Sciatic nerve (tissue), 2 donors: Measurements from ENCODE around the gene PLEKHF1. TPM values are rescaled to one million over a fixed set of nuclear protein-coding genes. Genes with fewer than 3 reads are reported as not detected.
A peak's percentile ranks its signal among the peaks of the same experiment; 100 is the strongest.

ENCODE experiments used
- ATAC-seq: fragments of 200-7000 bp; cut with Tn5 transposase; one replicate; pipeline ENCODE4 v1.9.1; 2020; ENCODE audit warnings: mild to moderate bottlenecking, moderate library complexity
- DNase-seq: peaks from one replicate; pipeline ENCODE4 v3.0.0-alpha.2; 2020; ENCODE audit warnings: low spot score
- intact Hi-C: fragments of 100-400 bp; cut with DNase I; formaldehyde crosslinking; loops from one replicate; pipeline ENCODE4 v1.14.2; 2022
- total RNA-seq: library from RNA; stranded (reverse); fragmentation: NEBNext Ultra II Directional; extraction: Animal tissue kit (Norgen Biotek cat#: 25700); gene quantifications from one replicate; pipeline ENCODE4 v1.2.1, GENCODE V29; 2021
- donor health status: DM: no; HTN: no; CAD: no.
- donor health status: DM: no; HTN: no; CAD: no.

PLEKHF1 gene
- total RNA-seq, 1 donor from 2014 or later, result 30.4 TPM

GRCh38 chr19:29631450-29631849 is 33.8 kb upstream of the PLEKHF1 start:
- ATAC-seq, result no peak
- intact Hi-C loops, result no loop called here

GRCh38 chr19:29634002-29634401 is 31.3 kb upstream of the PLEKHF1 start:
- intact Hi-C loops, result no loop called here
- DNase-seq, result no peak
- ATAC-seq, result no peak

More at GRCh38 chr19:29631450-29631849, 33.8 kb upstream of the PLEKHF1 start:
- no peak for DNase-seq

- intact Hi-C loops, result no loop called here
- no peak for ATAC-seq
- DNase-seq, result no peak
Observed at GRCh38 chr19:29634423-29635130, 30.7 kb upstream of the PLEKHF1 start.

- DNase-seq, result no peak
- intact Hi-C loops, result no loop called here
- no peak for ATAC-seq
Observed at GRCh38 chr19:29635963-29636362, 29.3 kb upstream of the PLEKHF1 start.

GRCh38 chr19:29636553-29637360 is 28.5 kb upstream of the PLEKHF1 start:
- DNase-seq (no peak), ATAC-seq (no peak)
- intact Hi-C loops, result no loop called here

- ATAC-seq (no peak), DNase-seq (no peak)
- intact Hi-C loops, result no loop called here
Observed at GRCh38 chr19:29639086-29639485, 26.2 kb upstream of the PLEKHF1 start.

GRCh38 chr19:29640231-29640630 is 25.0 kb upstream of the PLEKHF1 start:
- intact Hi-C loops, result no loop called here
- DNase-seq (no peak), ATAC-seq (no peak)

- intact Hi-C loops, result no loop called here
- ATAC-seq (no peak), DNase-seq (no peak)
Observed at GRCh38 chr19:29641597-29641996, 23.7 kb upstream of the PLEKHF1 start.

GRCh38 chr19:29643361-29643935 is 21.8 kb upstream of the PLEKHF1 start:
- no peak for DNase-seq
- no peak for ATAC-seq
- intact Hi-C loops, result no loop called here

GRCh38 chr19:29644210-29644609 is 21.1 kb upstream of the PLEKHF1 start:
- no peak for DNase-seq
- intact Hi-C loops, result no loop called here
- no peak for ATAC-seq

GRCh38 chr19:29645491-29645867 is 19.8 kb upstream of the PLEKHF1 start:
- ATAC-seq, result no peak
- no peak for DNase-seq
- intact Hi-C loops, result loop anchor here (5.0 kb wide), 1 partner anchor 1433 kb away; no protein-coding TSS in a partner anchor

- intact Hi-C loops, result loop anchor here (5.0 kb wide), 1 partner anchor 1434 kb away; no protein-coding TSS in a partner anchor
- peak; percentile 76 for ATAC-seq
- DNase-seq, result no peak
Observed at GRCh38 chr19:29645911-29646310, 19.4 kb upstream of the PLEKHF1 start.

- DNase-seq (no peak), ATAC-seq (no peak)
- intact Hi-C loops, result no loop called here
Observed at GRCh38 chr19:29650772-29651387, 14.4 kb upstream of the PLEKHF1 start.

GRCh38 chr19:29651622-29652394 is 13.5 kb upstream of the PLEKHF1 start:
- ATAC-seq (no peak), DNase-seq (no peak)
- intact Hi-C loops, result no loop called here

- intact Hi-C loops, result no loop called here
- DNase-seq (no peak), ATAC-seq (no peak)
Observed at GRCh38 chr19:29653398-29653797, 11.9 kb upstream of the PLEKHF1 start.

GRCh38 chr19:29655648-29656335 is 9.5 kb upstream of the PLEKHF1 start:
- no peak for ATAC-seq
- DNase-seq, result no peak
- intact Hi-C loops, result no loop called here

GRCh38 chr19:29658221-29658991 is 6.9 kb upstream of the PLEKHF1 start:
- DNase-seq (no peak), ATAC-seq (no peak)
- intact Hi-C loops, result no loop called here

- ATAC-seq (no peak), DNase-seq (no peak)
- intact Hi-C loops, result no loop called here
Observed at GRCh38 chr19:29660835-29661234, 4.4 kb upstream of the PLEKHF1 start.
